Measurements from ENCODE around the gene NPIPB4.
A peak's percentile ranks its signal among the peaks of the same experiment; 100 is the strongest.
"Not testable (repeated sequence)": the region's sequence is repeated elsewhere in the genome, so short reads cannot be mapped to it uniquely, and the experiment has no call there.

Gene NPIPB4
- 2.0 to 19.1 (median 2.2) reads per million in 3 experiments for total RNA-seq

- not testable (repeated sequence) for DNase-seq
Measured at GRCh38 chr16:21857656-21858055, at the start of gene NPIPB4. NPIPB4 (minus strand) TSS chr16:21857756; CDS start chr16:21857378, 378 bp downstream.

DNA sequence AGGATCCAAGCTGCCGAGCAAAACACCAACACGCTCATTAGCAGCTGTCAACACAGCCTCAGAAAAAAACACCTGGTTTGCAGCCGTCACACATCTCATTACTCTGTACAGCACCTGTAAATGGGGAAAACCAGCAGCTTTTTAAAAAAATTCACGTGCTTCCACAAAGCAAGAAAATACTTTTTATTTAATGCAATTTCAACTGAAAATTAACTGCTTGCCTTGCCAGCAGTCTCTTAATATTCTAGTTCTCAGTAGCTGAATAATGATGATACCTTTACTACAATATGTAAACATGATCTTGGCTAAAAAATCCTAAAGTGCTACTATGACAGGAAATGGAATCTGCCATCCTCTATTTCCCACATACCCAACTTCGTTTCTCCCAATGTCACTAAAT, 41.4 kb upstream of the NPIPB4 start:
- not testable (repeated sequence) for DNase-seq

GRCh38 chr16:21881988-21882387, 24.4 kb upstream of the NPIPB4 start:
- peak; percentile 1 for DNase-seq

GRCh38 chr16:21837186-21837585, 20.4 kb downstream of the NPIPB4 start:
- DNase-seq: not testable (repeated sequence)

DNA sequence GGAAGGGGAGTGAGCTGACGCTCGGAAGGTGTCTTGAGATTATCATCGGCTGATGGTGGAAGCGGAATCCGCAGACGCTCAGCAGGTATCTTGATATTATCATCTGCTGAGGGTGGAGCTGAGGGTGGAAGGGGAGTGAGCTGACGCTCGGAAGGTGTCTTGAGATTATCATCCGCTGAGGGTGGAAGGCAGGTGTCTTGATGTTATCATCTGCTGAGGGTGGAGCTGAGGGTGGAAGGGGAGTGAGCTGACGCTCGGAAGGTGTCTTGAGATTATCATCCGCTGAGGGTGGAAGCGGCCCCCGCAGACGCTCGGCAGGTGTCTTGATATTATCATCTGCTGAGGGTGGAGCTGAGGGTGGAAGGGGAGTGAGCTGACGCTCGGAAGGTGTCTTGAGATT, 21.2 kb downstream of the NPIPB4 start:
- peak; percentile 62 for DNase-seq

DNA sequence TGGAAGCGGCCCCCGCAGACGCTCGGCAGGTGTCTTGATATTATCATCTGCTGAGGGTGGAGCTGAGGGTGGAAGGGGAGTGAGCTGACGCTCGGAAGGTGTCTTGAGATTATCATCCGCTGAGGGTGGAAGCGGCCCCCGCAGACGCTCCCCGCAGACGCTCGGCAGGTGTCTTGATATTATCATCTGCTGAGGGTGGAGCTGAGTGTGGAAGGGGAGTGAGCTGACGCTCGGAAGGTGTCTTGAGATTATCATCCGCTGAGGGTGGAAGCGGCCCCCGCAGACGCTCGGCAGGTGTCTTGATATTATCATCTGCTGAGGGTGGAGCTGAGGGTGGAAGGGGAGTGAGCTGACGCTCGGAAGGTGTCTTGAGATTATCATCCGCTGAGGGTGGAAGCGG, 21.8 kb downstream of the NPIPB4 start:
- DNase-seq: peak; percentile 26

GRCh38 chr16:21834211-21834610, 23.3 kb downstream of the NPIPB4 start:
- DNase-seq: peak; percentile 53

DNA sequence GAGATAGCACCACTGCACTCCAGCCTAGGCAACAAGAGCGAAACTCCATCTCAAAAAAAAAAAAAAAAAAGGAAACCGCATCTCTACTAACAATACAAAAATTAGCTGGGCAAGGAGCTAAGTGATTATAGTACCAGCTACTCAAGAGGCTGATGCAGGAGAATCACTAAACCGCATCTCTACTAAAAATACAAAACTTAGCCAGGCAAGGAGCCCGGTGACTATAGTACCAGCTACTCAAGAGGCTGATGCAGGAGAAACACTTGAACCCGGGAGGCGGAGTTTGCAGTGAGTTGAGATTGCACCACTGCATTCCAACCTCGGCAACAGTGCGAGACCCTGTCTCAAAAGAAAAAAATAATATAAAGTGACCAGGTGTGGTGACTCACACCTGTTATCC, 27.6 kb downstream of the NPIPB4 start:
- DNase-seq: not testable (repeated sequence)

- DNase-seq: not testable (repeated sequence)
Measured at GRCh38 chr16:21826067-21826706, 31.4 kb downstream of the NPIPB4 start.

GRCh38 chr16:21825526-21825925, 32.0 kb downstream of the NPIPB4 start:
- DNase-seq: not testable (repeated sequence)

DNA sequence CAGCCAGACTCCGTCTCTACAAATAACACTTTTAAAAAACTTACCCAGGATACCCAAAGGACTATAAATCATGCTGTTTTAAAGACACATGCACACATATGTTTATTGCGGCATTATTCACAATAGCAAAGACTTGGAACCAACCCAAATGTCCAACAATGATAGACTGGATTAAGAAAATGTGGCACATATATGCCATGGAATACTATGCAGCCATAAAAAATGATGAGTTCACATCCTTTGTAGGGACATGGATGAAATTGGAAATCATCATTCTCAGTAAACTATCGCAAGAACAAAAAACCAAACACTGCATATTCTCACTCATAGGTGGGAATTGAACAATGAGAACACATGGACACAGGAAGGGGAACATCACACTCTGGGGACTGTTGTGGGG, 34.3 kb downstream of the NPIPB4 start:
- DNase-seq: not testable (repeated sequence)

- not testable (repeated sequence) for DNase-seq
Measured at GRCh38 chr16:21820908-21821465, 36.6 kb downstream of the NPIPB4 start.

DNA sequence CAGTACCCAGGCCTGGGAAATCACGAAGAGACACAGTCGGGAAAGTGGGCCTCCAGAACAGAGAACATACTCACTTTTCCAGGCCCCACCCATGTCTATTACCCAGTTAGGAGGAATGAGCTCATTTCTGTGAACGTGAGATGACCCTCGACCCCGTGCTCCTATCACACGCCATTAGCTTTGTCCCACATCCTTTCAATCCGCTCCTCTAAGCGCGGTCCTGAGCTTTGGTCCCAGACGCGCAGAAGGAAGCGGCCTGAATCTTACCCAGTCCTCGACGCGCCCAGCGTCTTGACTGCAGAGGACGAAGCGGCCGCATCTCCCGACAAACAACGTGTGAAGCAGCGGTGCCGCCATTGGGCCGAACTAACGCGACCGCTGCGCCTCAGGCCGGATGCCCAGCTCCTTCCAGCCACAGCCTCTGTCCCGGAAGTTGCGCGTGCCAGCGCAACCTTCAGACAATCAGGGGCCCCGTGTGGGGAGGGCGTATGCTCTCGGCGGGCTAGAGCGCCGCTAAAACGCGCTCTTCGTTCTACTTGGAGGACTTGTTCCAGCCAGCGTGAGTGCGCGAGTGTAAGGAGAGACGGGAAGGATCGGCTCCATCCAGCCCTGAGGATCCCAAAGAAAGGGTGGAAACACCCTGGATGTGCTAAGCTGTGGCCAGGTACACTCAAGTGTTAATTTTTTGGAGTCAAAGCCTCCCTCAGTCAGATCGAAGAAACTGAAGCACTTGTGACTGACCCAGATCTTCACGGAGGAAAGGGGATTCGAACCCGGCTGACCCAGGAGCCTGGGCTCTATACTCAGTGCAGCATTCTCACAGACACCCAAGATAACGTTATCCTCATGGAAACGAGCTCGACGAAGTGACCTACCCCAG, 37.3 kb downstream of the NPIPB4 start:
- peak; percentile 65 for DNase-seq

DNA sequence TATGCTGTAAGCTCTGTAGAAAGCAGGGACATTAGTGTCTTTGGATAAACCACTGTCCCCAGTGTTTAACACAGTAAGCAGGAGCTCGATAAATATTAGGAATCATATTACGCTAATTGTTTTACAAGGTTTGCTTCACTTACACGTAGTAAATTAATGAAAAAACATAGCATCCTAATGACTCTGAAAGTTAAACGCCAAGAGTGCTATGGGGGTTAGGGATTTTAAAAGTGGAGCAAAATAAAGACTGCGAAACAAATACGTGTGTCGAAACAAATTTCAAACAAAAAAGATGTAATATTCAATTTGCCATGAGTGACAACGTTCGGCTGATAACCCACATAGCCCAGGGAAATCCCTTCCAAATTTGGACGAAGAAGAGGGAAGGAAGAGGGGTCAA, 37.9 kb downstream of the NPIPB4 start:
- DNase-seq: not testable (repeated sequence)

DNA sequence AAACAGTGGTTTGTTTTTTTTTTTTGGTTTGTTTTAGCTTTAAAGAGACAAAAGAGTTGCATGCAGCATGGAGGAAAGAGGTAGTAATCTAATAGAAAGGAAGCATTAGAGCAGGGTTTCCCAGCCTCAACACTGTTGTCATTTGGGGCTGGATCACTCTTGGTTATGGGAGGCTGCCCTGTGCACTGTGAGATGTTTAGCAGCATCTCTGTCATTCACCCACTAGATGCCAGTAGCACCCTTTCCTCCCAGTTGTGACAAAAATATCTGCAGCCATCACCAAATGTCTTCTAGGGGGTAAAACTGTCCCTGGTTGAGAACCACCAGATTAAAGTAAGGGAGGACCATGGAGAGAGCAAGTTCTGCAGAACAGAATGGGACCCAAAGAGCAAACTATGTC, 40.5 kb downstream of the NPIPB4 start:
- peak; percentile 12 for DNase-seq

DNA sequence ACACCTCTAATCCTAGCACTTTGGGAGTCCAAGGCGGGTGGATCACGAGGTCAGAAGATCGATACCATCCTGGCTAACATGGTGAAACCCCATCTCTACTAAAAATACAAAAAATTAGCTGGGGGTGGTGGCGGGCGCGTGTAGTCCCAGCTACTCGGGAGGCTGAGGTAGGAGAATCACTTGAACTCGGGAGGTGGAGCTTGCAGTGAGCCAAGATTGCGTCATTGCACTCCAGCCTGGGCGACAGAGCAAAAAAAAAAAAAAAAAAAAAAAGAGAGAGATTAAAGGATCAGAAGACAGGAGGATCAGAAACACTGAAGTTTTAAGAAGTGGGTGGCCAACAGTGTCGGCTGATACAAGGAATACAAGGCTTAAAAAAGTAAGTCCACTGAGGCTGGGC, 41.9 kb downstream of the NPIPB4 start:
- DNase-seq: not testable (repeated sequence)

DNA sequence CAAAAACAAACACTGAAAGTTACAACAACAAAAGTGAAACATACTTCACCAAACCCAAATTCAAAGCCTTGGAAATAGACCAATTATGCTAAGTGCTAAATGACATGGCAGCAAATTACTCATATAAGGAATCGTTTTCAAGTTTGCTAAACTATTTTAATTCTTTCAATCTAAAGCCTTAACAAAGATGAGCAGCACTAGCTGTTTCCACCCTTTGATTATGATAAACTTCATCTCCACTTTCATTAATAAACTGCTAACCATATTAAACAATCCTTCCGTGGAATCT, 55.2 kb downstream of the NPIPB4 start:
- not testable (repeated sequence) for DNase-seq

- DNase-seq: not testable (repeated sequence)
Measured at GRCh38 chr16:21801538-21802374, 55.8 kb downstream of the NPIPB4 start.

DNA sequence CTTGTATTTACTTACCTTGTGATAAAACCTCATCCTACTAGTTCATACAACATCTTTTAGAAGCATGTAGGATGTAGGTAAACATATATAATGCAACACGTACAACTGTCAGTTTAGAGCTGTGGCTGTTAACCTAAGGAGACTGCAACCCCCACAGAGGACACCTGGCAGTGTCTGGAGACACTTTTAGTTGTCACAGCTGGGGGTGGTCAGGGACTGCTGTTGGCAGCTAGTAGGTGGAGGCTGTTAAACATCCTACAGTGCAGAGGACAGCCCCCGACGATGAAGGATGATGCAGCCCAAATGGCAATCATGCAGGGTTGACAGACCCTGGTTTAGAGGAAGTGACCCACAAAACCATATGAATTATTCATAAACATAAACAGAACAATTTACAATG, 59.0 kb downstream of the NPIPB4 start:
- DNase-seq: not testable (repeated sequence)

GRCh38 chr16:21793310-21793709, 64.2 kb downstream of the NPIPB4 start:
- not testable (repeated sequence) for DNase-seq

DNA sequence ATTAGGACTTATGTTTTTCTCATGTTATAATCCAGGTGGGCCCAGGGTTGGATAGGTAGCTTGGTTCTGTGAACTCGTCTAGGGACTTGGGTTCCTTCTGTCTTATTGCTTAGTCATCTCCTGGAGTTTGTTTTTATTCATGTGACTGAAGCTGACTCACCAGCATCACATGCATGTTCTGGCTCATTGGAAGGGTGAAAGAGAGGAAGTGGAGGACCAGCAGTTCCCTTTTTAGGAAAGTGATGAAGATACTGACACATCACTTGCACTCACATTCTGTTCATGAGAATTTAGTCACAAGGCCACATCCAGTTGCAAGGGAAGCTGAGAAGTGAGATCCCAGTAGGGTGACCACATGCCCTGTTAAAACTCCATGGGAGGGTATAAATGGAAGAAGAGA, 67.0 kb downstream of the NPIPB4 start:
- DNase-seq: not testable (repeated sequence)

Data from central memory CD4-positive, alpha-beta T cell (primary cell).